ENCODE measurements around the gene MVB12B. TPM values are rescaled to one million over a fixed set of nuclear protein-coding genes. Genes with fewer than 3 reads are reported as not detected.
A peak's percentile ranks its signal among the peaks of the same experiment; 100 is the strongest.

Gene MVB12B
- total RNA-seq, 1 experiment from 2014 or later: 5.8 TPM

DNA sequence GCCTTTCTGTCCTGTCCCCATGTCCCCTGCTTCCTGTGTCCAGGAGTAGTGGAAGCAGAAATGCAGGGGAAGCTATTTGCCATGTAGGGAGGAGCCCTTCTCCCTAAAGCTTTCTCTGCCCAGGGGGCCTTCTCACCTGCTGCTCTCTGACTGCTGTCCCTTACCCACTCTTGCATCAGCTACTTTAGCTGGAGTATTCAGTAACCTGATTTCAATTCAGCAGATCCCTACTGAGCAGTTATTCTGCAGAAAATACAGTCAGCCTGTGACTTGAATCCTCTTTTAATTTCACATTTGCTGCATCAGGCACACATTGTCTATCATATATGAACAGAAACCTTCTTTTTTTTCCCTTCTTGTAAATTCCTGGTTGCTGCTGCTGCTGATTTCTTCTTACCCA lies 90.4 kb downstream of the MVB12B start:
- H4K20me1 ChIP-seq (ENCODE audit: control insufficient read depth, insufficient read depth, insufficient read length): no peaks in the 10 kb centered on the region
- Mint-ChIP-seq H3K27ac (peak overlapping the region in 2 of 3 experiments; percentile 43 to 82; a peak in 3 of 7 replicates), H3K4me3 (no peak overlapping the region), H3K4me1 (peaks cover 26 to 38% of the 10 kb centered on the region in 2 experiments), H3K36me3 (ENCODE audit: insufficient read depth in 1 of 3, low read depth in 3 of 3) (no peaks in the 10 kb centered on the region; a peak in 2 of 7 replicates), H3K27me3 (ENCODE audit: low read depth) (peaks cover 23% of the 10 kb centered on the region), H3K9me3 (no peaks in the 10 kb centered on the region)
- no peak overlapping the region for H4K8ac ChIP-seq (replicated peaks; ENCODE audit: insufficient read length, low read depth, low read length)
- H2BK20ac ChIP-seq (ENCODE audit: low read depth, low read length, poor library complexity, severe bottlenecking): no peak overlapping the region
- no peaks in the 10 kb centered on the region for H3K79me2 ChIP-seq (ENCODE audit: insufficient read depth, low read length)
- no peak overlapping the region for H4K5ac ChIP-seq (ENCODE audit: insufficient read length, low read depth, low read length)
- no peaks in the 10 kb centered on the region for H3K27me3 ChIP-seq (ENCODE audit: insufficient read depth, low read length)
- no peak overlapping the region for H3T11ph ChIP-seq (ENCODE audit: low read length)
- peaks cover 8% of the 10 kb centered on the region; the same call in 1 of the 2 replicates for H3K4me1 ChIP-seq (ENCODE audit: insufficient read depth, low read length)
- no peak overlapping the region for H2BK120ac ChIP-seq (ENCODE audit: low read depth, low read length, poor library complexity, severe bottlenecking)
- TF ChIP-seq, protein P1, sequence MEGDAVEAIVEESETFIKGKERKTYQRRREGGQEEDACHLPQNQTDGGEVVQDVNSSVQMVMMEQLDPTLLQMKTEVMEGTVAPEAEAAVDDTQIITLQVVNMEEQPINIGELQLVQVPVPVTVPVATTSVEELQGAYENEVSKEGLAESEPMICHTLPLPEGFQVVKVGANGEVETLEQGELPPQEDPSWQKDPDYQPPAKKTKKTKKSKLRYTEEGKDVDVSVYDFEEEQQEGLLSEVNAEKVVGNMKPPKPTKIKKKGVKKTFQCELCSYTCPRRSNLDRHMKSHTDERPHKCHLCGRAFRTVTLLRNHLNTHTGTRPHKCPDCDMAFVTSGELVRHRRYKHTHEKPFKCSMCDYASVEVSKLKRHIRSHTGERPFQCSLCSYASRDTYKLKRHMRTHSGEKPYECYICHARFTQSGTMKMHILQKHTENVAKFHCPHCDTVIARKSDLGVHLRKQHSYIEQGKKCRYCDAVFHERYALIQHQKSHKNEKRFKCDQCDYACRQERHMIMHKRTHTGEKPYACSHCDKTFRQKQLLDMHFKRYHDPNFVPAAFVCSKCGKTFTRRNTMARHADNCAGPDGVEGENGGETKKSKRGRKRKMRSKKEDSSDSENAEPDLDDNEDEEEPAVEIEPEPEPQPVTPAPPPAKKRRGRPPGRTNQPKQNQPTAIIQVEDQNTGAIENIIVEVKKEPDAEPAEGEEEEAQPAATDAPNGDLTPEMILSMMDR (conservative IDR thresholded peaks at IDR 0.05): no peak
- H2BK12ac ChIP-seq (ENCODE audit: insufficient read length, low read depth, low read length): no peak overlapping the region
- no peak overlapping the region for H3K56ac ChIP-seq (ENCODE audit: insufficient read length, low read depth, low read length)
- H3K4me2 ChIP-seq (ENCODE audit: insufficient read depth, insufficient read length, low read length): no peak overlapping the region
- DNase-seq: no peak
- H3K18ac ChIP-seq (ENCODE audit: insufficient read length, low read depth, low read length): no peak overlapping the region
- H2AFZ ChIP-seq (ENCODE audit: low read length): no peak overlapping the region
- no peaks in the 10 kb centered on the region for H3K23me2 ChIP-seq (ENCODE audit: insufficient read length, low read depth, low read length, poor library complexity, severe bottlenecking)
- no peak overlapping the region for H4K91ac ChIP-seq (ENCODE audit: insufficient read length, low read depth, low read length)
- no peaks in the 10 kb centered on the region for H3K9me3 ChIP-seq (ENCODE audit: control insufficient read depth, low read depth, low read length)
- H2AK5ac ChIP-seq (ENCODE audit: insufficient read length, low read length): no peak overlapping the region
- no peak overlapping the region for H3K14ac ChIP-seq (ENCODE audit: insufficient read depth, low read length)
- no peak overlapping the region for H3K9ac ChIP-seq (ENCODE audit: extremely low read depth, insufficient read length, low read length)
- no peaks in the 10 kb centered on the region for H3K79me1 ChIP-seq (ENCODE audit: insufficient read depth, low read depth, low read length, poor library complexity, severe bottlenecking)
- H3K4ac ChIP-seq (ENCODE audit: low read depth, low read length): no peak overlapping the region
- H2BK5ac ChIP-seq (ENCODE audit: insufficient read length, low read length): no peak overlapping the region
- no peak overlapping the region for H2BK15ac ChIP-seq (ENCODE audit: low read depth, low read length)
- H3K23ac ChIP-seq (ENCODE audit: insufficient read length, low read depth, low read length): no peak overlapping the region
- no peak overlapping the region for H3K27ac ChIP-seq (ENCODE audit: insufficient read length, low read depth, low read length)
